H1 (cell line): ENCODE results near the gene CD28. TPM values are rescaled to one million over a fixed set of nuclear protein-coding genes. Genes with fewer than 3 reads are reported as not detected.

ENCODE experiments used
- CTCF ChIA-PET: fragments of 300-600 bp; sonication (Branson Sonifier 250); formaldehyde crosslinking; loops from one replicate; lab custom pipeline; 2021; ENCODE audit not compliant: partially characterized antibody; lab: Charles Lee
- POLR2A ChIA-PET: fragments of 300-600 bp; sonication (Branson Sonifier 250); formaldehyde crosslinking; loops from one replicate; lab custom pipeline; 2021; ENCODE audit warnings: inconsistent platforms; ENCODE audit not compliant: partially characterized antibody; lab: Charles Lee
- DNase-seq, 2 experiments: peaks; one replicate each; pipeline versions ENCODE4 v3.0.0 to v3.0.0-alpha.2; 2010 to 2022; ENCODE audit warnings: low spot score in 2 of 2, low read depth in 1 of 2, mixed read lengths in 1 of 2
- FAIRE-seq: peaks from 2 replicates; lab custom pipeline; 2011; peaks lifted over from hg19 to GRCh38; lab: Jason Lieb, UNC
- H2AFZ ChIP-seq: 2 replicates; pipeline ENCODE4 v1.8.1; 2012; ENCODE audit warnings: low read length, inconsistent platforms
- H2AK5ac ChIP-seq: 2 replicates; pipeline ENCODE4 v1.6.1; 2013; ENCODE audit warnings: low read depth, low read length
- H2BK120ac ChIP-seq: replicated peaks from 2 replicates; pipeline ENCODE3; 2013; ENCODE audit warnings: low read depth, low read length, inconsistent platforms
- H2BK12ac ChIP-seq: 2 replicates; pipeline ENCODE4 v1.6.1; 2013; ENCODE audit warnings: low read depth, low read length
- H2BK15ac ChIP-seq: 2 replicates; pipeline ENCODE4 v1.6.1; 2013; ENCODE audit warnings: low read length
- H2BK20ac ChIP-seq: 2 replicates; pipeline ENCODE4 v1.6.1; 2013; ENCODE audit warnings: low read length
- H2BK5ac ChIP-seq: 2 replicates; pipeline ENCODE4 v1.6.1; 2013; ENCODE audit warnings: low read depth, low read length
- H3K14ac ChIP-seq: 2 replicates; pipeline ENCODE4 v1.6.1; 2013; ENCODE audit warnings: inconsistent platforms; ENCODE audit not compliant: insufficient read length
- H3K18ac ChIP-seq: 2 replicates; pipeline ENCODE4 v1.6.1; 2013; ENCODE audit warnings: low read length; ENCODE audit errors: extremely low read depth
- H3K23ac ChIP-seq: 2 replicates; pipeline ENCODE4 v1.6.1; 2013; ENCODE audit warnings: inconsistent platforms; ENCODE audit not compliant: insufficient read length
- H3K23me2 ChIP-seq: 2 replicates; pipeline ENCODE4 v1.6.1; 2013; ENCODE audit warnings: low read depth, low read length
- H3K27ac ChIP-seq: 2 replicates; pipeline ENCODE4 v1.6.1; 2011; ENCODE audit warnings: low read depth, low read length, inconsistent platforms
- H3K27me3 ChIP-seq, 4 experiments: replicated peaks in 1 of 4; 1 replicate in 1 of 4; 2 replicates in 3 of 4; pipeline versions ENCODE4 v1.6.1 to v1.8.1; 2011 to 2013; ENCODE audit warnings: low read length in 3 of 4, mild to moderate bottlenecking in 3 of 4, inconsistent platforms in 2 of 4, mixed read lengths in 2 of 4, moderate library complexity in 1 of 4; ENCODE audit not compliant: control insufficient read depth in 3 of 4, insufficient read depth in 3 of 4; ENCODE audit errors: extremely low read depth in 1 of 4
- H3K36me3 ChIP-seq, 4 experiments: 2 replicates each; pipeline versions ENCODE4 v1.6.1 to v1.8.1; 2011 to 2013; ENCODE audit warnings: mild to moderate bottlenecking in 4 of 4, low read length in 3 of 4, moderate library complexity in 2 of 4, control low read depth in 1 of 4, inconsistent platforms in 1 of 4; ENCODE audit not compliant: insufficient read depth in 4 of 4, control insufficient read depth in 2 of 4
- H3K4ac ChIP-seq: replicated peaks from 2 replicates; pipeline ENCODE3; 2013; ENCODE audit warnings: low read length, low read depth, mixed read lengths, inconsistent platforms; ENCODE audit not compliant: insufficient read length
- H3K4me1 ChIP-seq, 4 experiments: replicated peaks in 1 of 4; 1 replicate in 1 of 4; 2 replicates in 3 of 4; pipeline versions ENCODE4 v1.6.1 to v1.8.1; 2011 to 2013; ENCODE audit warnings: low read length in 3 of 4, inconsistent platforms in 2 of 4, mixed read lengths in 1 of 4; ENCODE audit not compliant: insufficient read depth in 4 of 4, control insufficient read depth in 3 of 4
- H3K4me2 ChIP-seq, 2 experiments: 2 replicates each; pipeline versions ENCODE4 v1.6.1 to v1.8.1; 2011 to 2013; ENCODE audit warnings: low read depth in 2 of 2, low read length in 2 of 2, control low read depth in 1 of 2, inconsistent platforms in 1 of 2, mild to moderate bottlenecking in 1 of 2; ENCODE audit not compliant: insufficient read depth in 1 of 2
- H3K4me3 ChIP-seq, 4 experiments: fragments of 200-600, 300-600 bp in 1 of 4; sonication (generic), shearing (Covaris generic), sonication (Bioruptor Twin) in 1 of 4; 2 replicates each; pipeline versions ENCODE4 v1.5.1 to v1.8.1; 2011 to 2016; ENCODE audit warnings: low read length in 4 of 4, low read depth in 3 of 4, control low read depth in 2 of 4, inconsistent platforms in 2 of 4, mild to moderate bottlenecking in 2 of 4, mixed read lengths in 1 of 4, moderate library complexity in 1 of 4; ENCODE audit not compliant: insufficient read depth in 2 of 4; ENCODE audit errors: extremely low read depth in 1 of 4
- H3K56ac ChIP-seq: replicated peaks from 2 replicates; pipeline ENCODE3; 2013; ENCODE audit warnings: low read depth, mild to moderate bottlenecking, mixed read lengths, low read length, inconsistent platforms; ENCODE audit not compliant: insufficient read length
- H3K79me1 ChIP-seq: 2 replicates; pipeline ENCODE4 v1.6.1; 2013; ENCODE audit warnings: low read depth, low read length, control low read depth
- H3K79me2 ChIP-seq, 2 experiments: 2 replicates each; pipeline versions ENCODE4 v1.6.1 to v1.8.1; 2012 to 2013; ENCODE audit warnings: low read length in 2 of 2, mild to moderate bottlenecking in 2 of 2, inconsistent platforms in 1 of 2; ENCODE audit not compliant: insufficient read depth in 2 of 2, control insufficient read depth in 1 of 2
- H3K9ac ChIP-seq, 4 experiments: replicated peaks in 1 of 4; 1 replicate in 1 of 4; 2 replicates in 3 of 4; pipeline versions ENCODE4 v1.6.1 to v1.8.1; 2011 to 2013; ENCODE audit warnings: low read depth in 3 of 4, low read length in 3 of 4, control low read depth in 2 of 4, mild to moderate bottlenecking in 2 of 4, moderate library complexity in 2 of 4, inconsistent platforms in 1 of 4; ENCODE audit errors: extremely low read depth in 1 of 4
- H3K9me3 ChIP-seq, 2 experiments: 2 replicates each; pipeline versions ENCODE4 v1.6.1 to v1.8.1; 2012 to 2013; ENCODE audit warnings: mild to moderate bottlenecking in 2 of 2, moderate library complexity in 2 of 2, control low read depth in 1 of 2, inconsistent platforms in 1 of 2, low read depth in 1 of 2, low read length in 1 of 2, mixed read lengths in 1 of 2; ENCODE audit not compliant: insufficient read depth in 2 of 2
- H4K20me1 ChIP-seq, 2 experiments: replicated peaks in 1 of 2; 2 replicates each; pipeline versions ENCODE3 to v1.8.1; 2011 to 2013; ENCODE audit warnings: inconsistent platforms in 2 of 2, low read length in 2 of 2, mild to moderate bottlenecking in 1 of 2; ENCODE audit not compliant: insufficient read depth in 2 of 2, control insufficient read depth in 1 of 2
- H4K5ac ChIP-seq: 2 replicates; pipeline ENCODE4 v1.6.1; 2013; ENCODE audit warnings: low read length, low read depth, mixed read lengths, inconsistent platforms; ENCODE audit not compliant: insufficient read length
- H4K8ac ChIP-seq: 2 replicates; pipeline ENCODE4 v1.8.0; 2013; ENCODE audit warnings: mild to moderate bottlenecking, moderate library complexity, low read length, inconsistent platforms; ENCODE audit not compliant: insufficient read depth; ENCODE audit errors: extremely low read depth
- H4K91ac ChIP-seq: replicated peaks from 2 replicates; pipeline ENCODE3; 2013; ENCODE audit warnings: low read length, mixed read lengths, inconsistent platforms; ENCODE audit not compliant: insufficient read length
- BRCA1 ChIP-seq: IDR thresholded peaks from 2 replicates; pipeline ENCODE4 v1.6.1; 2012; ENCODE audit warnings: low read depth, low read length, improper control_type of control experiment
- CHD1 ChIP-seq: IDR thresholded peaks from 2 replicates; pipeline ENCODE4 v1.6.1; 2012; ENCODE audit warnings: low read depth, low read length, improper control_type of control experiment
- CHD2 ChIP-seq: IDR thresholded peaks from 2 replicates; pipeline ENCODE4 v1.6.1; 2012; ENCODE audit warnings: low read length, improper control_type of control experiment
- EZH2 ChIP-seq: fragments of 200-600 bp; sonication (generic); IDR thresholded peaks from 2 replicates; pipeline ENCODE4 v1.7.1; 2012; ENCODE audit warnings: low read depth, mild to moderate bottlenecking, moderate library complexity, low read length, inconsistent platforms; ENCODE audit not compliant: severe bottlenecking
- GTF2F1 ChIP-seq: IDR thresholded peaks from 2 replicates; pipeline ENCODE4 v1.6.1; 2012; ENCODE audit warnings: low read depth, low read length, improper control_type of control experiment, borderline replicate concordance
- HDAC2 ChIP-seq, 2 experiments: fragments of 300-600 bp in 1 of 2; sonication (generic) in 1 of 2; IDR thresholded peaks; 2 replicates each; pipeline ENCODE4 v1.6.1; 2011 to 2012; ENCODE audit warnings: low read depth in 2 of 2, low read length in 2 of 2, mild to moderate bottlenecking in 2 of 2, moderate library complexity in 2 of 2, borderline replicate concordance in 1 of 2, inconsistent platforms in 1 of 2
- JUN ChIP-seq: IDR thresholded peaks from 2 replicates; pipeline ENCODE4 v1.6.1; 2011; ENCODE audit warnings: low read depth, mild to moderate bottlenecking, improper control_type of control experiment, low read length
- JUND ChIP-seq: IDR thresholded peaks from 2 replicates; pipeline ENCODE4 v1.6.1; 2011; ENCODE audit warnings: mild to moderate bottlenecking, improper control_type of control experiment, low read length
- KDM1A ChIP-seq: fragments of 200-600, 300-600 bp; sonication (generic); IDR thresholded peaks from 2 replicates; pipeline ENCODE4 v1.7.1; 2016; ENCODE audit warnings: mild to moderate bottlenecking, low read length, borderline replicate concordance
- PHF8 ChIP-seq: fragments of 200-600 bp; sonication (generic); conservative IDR thresholded peaks from 2 replicates; pipeline ENCODE4 v1.7.1; 2012; ENCODE audit warnings: low read depth, mild to moderate bottlenecking, inconsistent platforms, low read length, moderate library complexity
- RFX5 ChIP-seq: IDR thresholded peaks from 2 replicates; pipeline ENCODE4 v1.6.1; 2011; ENCODE audit warnings: low read depth, low read length, improper control_type of control experiment, borderline replicate concordance
- RXRA ChIP-seq: IDR thresholded peaks from 2 replicates; pipeline ENCODE4 v1.6.1; 2011; ENCODE audit warnings: low read depth, mild to moderate bottlenecking, low read length, moderate library complexity; ENCODE audit not compliant: insufficient read depth
- SP2 ChIP-seq: IDR thresholded peaks from 2 replicates; pipeline ENCODE4 v1.6.1; 2012; ENCODE audit warnings: mild to moderate bottlenecking, low read length, inconsistent platforms
- SP4 ChIP-seq: IDR thresholded peaks from 2 replicates; pipeline ENCODE4 v1.6.1; 2012; ENCODE audit warnings: low read length, inconsistent platforms
- SUZ12 ChIP-seq: fragments of 200-600 bp; sonication (generic); IDR thresholded peaks from 2 replicates; pipeline ENCODE4 v1.6.1; 2012; ENCODE audit warnings: mild to moderate bottlenecking, inconsistent platforms, low read length, moderate library complexity, mixed read lengths
- WGBS, 2 experiments: shearing (Covaris generic) in 1 of 2; methylation state at CpG; one replicate each; pipeline versions ENCODE4 v1.1.6 to v1.1.7; 2013 to 2015; ENCODE audit warnings: low lambda C conversion rate in 2 of 2, mixed read lengths in 2 of 2, inconsistent platforms in 1 of 2, low coverage in 1 of 2, missing lambda C conversion rate in 1 of 2; ENCODE audit not compliant: insufficient replicate concordance in 2 of 2, insufficient coverage in 1 of 2, insufficient read length in 1 of 2; ENCODE audit errors: extremely low coverage in 1 of 2, missing lambda C conversion rate in 1 of 2; 5-methylcytosine and 5-hydroxymethylcytosine counted together
- polyA plus RNA-seq, 7 experiments: library from polyadenylated mRNA; depleted of rRNA in 3 of 7; stranded (reverse) in 5 of 7; unstranded in 2 of 7; fragments of >200 nt in 5 of 7; fragments of 200-250 nt in 2 of 7; gene quantifications; 1 replicate in 5 of 7; 2 replicates in 1 of 7; 4 replicates in 1 of 7; pipeline versions ENCODE4 v1.2.1 to v1.2.3, GENCODE V29; 2011 to 2013; ENCODE audit warnings: missing spikeins in 2 of 7, mixed read lengths in 2 of 7
- total RNA-seq: library from RNA; stranded (reverse); fragmentation: NEBNext Ultra II Directional; extraction: Animal tissue kit (Norgen Biotek cat#: 25700); gene quantifications from 2 replicates; pipeline ENCODE4 v1.2.1, GENCODE V29; 2021

Gene CD28
- total and polyA plus RNA-seq, 2 of the 8 experiments (the other 6 are each of a cell fraction or from before 2014, with no cell fraction given): not detected

DNA sequence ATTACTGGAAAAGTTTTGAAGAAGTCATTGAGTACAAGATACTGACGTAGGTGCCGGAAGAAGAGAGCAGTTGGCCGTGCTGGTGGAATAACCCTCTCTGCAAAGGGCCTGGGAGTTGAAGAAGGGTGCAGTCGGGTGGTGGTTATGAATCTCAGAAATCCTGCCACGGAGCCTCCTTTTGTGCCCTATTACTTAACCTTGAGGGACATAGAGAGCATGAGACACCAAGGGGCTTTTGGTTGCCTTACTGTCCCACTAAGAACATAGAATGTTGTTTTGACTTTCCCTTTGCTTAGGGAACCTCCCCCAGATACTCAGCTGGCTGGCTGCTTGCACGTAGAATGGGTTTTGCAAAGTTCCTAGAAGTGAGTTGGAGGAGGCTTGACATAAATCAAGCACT is 1.3 kb upstream of the CD28 start:
- POLR2A ChIA-PET: no interaction called here
- Histone ChIP-seq H3K56ac (no peak overlapping the region), H3K27me3 (no peaks in the 10 kb centered on the region), H3K9me3 (no peaks in the 10 kb centered on the region), H3K23me2 (no peaks in the 10 kb centered on the region), H3K18ac (no peak overlapping the region), H4K91ac (no peak overlapping the region), H2BK120ac (no peak overlapping the region), H2BK20ac (no peak overlapping the region), H2AK5ac (no peak overlapping the region), H3K4me3 (no peak overlapping the region), H3K79me2 (no peaks in the 10 kb centered on the region), H3K14ac (no peak overlapping the region), H4K5ac (no peak overlapping the region), H2BK15ac (no peak overlapping the region), H4K8ac (no peak overlapping the region), H4K20me1 (no peaks in the 10 kb centered on the region), H2AFZ (0 out of 2 replicates have a peak overlapping the region, but pooled peaks have one; percentile 42), H3K9ac (no peak overlapping the region), H3K4ac (no peak overlapping the region), H2BK12ac (no peak overlapping the region), H2BK5ac (no peak overlapping the region), H3K36me3 (no peaks in the 10 kb centered on the region), H3K4me1 (no peaks in the 10 kb centered on the region), H3K23ac (no peak overlapping the region), H3K27ac (no peak overlapping the region), H3K79me1 (no peaks in the 10 kb centered on the region), H3K4me2 (no peak overlapping the region)
- no peak for DNase-seq
- no peak for TF ChIP-seq RFX5
- no peak for TF ChIP-seq PHF8
- TF ChIP-seq SP2: no peak
- no peak for TF ChIP-seq SP4
- no peak for TF ChIP-seq EZH2
- no peak for TF ChIP-seq SUZ12
- no peak for TF ChIP-seq JUN
- TF ChIP-seq RXRA: no peak
- no peak for TF ChIP-seq GTF2F1
- no peak for TF ChIP-seq KDM1A
- no peak for TF ChIP-seq HDAC2 (IDR thresholded peaks at IDR 0.05; ENCODE audit: borderline replicate concordance in 1 of 2, low read depth in 2 of 2, low read length in 2 of 2)
- TF ChIP-seq CHD2: no peak
- no peak for TF ChIP-seq BRCA1
- no peak for TF ChIP-seq JUND
- TF ChIP-seq CHD1: no peak
- CTCF ChIA-PET: interaction anchor here (1.3 kb wide), 1 partner anchor 27 kb away, joined by 3 read pairs; no protein-coding TSS in a partner anchor
- FAIRE-seq: no peak
- 92% methylated on average over 6 of the region's 6 CpGs; no CpG with 5 or more reads in 1 of the 2 experiments for WGBS, 2 experiments
